Fibroblast of lung (primary cell): ENCODE measurements around the gene ECPAS.

ENCODE experiments used
- CTCF ChIP-seq, 2 donors: IDR thresholded peaks in 1 of 2; conservative IDR thresholded peaks in 1 of 2; 1 replicate in 1 of 2; 2 replicates in 1 of 2; pipeline ENCODE4 v1.5.1; 2011 to 2012; ENCODE audit warnings: low read length in 2 of 2, control low read depth in 1 of 2, inconsistent platforms in 1 of 2, low read depth in 1 of 2, mild to moderate bottlenecking in 1 of 2
- EZH2 ChIP-seq: IDR thresholded peaks from 2 replicates; pipeline ENCODE4 v1.5.1; 2012; ENCODE audit warnings: low read length, control low read depth, mild to moderate bottlenecking; ENCODE audit errors: missing control alignments

DNA sequence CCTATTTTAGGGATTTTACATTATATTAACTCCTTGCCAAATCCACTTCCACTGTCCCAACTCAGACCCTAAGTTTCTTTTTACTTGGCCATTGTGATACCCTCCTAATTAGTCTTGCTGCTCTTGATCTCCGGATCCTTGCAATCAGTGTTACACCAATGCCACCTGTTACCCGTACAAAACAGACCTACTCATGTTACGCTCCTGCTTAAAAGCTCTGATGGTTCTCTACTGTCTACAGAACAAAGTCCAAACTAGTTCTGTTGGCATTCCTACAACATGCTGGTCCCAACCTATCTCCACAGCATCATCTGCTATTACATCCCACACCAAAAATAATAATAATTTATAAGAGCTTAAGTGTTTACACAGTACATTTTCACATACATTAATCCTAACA is 9.8 kb downstream of the ECPAS start:
- TF ChIP-seq CTCF (conservative IDR thresholded peaks at IDR 0.05 in 1 of 2, IDR thresholded peaks at IDR 0.05 in 1 of 2; ENCODE audit: low read depth in 1 of 2, low read length in 2 of 2) (no peak), EZH2 (no peak)
